CD4-positive, alpha-beta T cell (primary cell): ENCODE data around the gene NPHP1. TPM values are rescaled to one million over a fixed set of nuclear protein-coding genes. Genes with fewer than 3 reads are reported as not detected.

ENCODE experiments used
- ATAC-seq: fragments of 200-7000 bp; cut with Tn5 transposase; one replicate; pipeline ENCODE4 v1.10.0; 2022; ENCODE audit warnings: mild to moderate bottlenecking; ENCODE audit not compliant: poor library complexity
- CTCF ChIA-PET: fragments of 350-600 bp; sonication (Branson Sonifier 250); formaldehyde crosslinking; loops from one replicate; lab custom pipeline; 2021; ENCODE audit warnings: antibody characterized with exemption, inconsistent platforms; lab: Charles Lee
- POLR2A ChIA-PET: fragments of 350-600 bp; sonication (Branson Sonifier 250); formaldehyde crosslinking; loops from one replicate; lab custom pipeline; 2021; ENCODE audit warnings: antibody characterized with exemption, inconsistent platforms; lab: Charles Lee
- DNase-seq, 14 experiments: peaks; one replicate each; pipeline ENCODE4 v3.0.0-alpha.2; 2013 to 2020; ENCODE audit warnings: mixed read lengths in 2 of 14
- H3K27ac ChIP-seq, 2 donors: one replicate each; pipeline versions ENCODE4 v1.5.1 to v1.7.0; 2013; ENCODE audit warnings: low read length in 2 of 2, low read depth in 1 of 2, mild to moderate bottlenecking in 1 of 2
- H3K27me3 ChIP-seq, 2 experiments: 1 replicate in 1 of 2; 2 replicates in 1 of 2; pipeline versions ENCODE4 v1.6.1 to v1.7.0; 2013; ENCODE audit warnings: low read length in 2 of 2, control low read depth in 1 of 2, mild to moderate bottlenecking in 1 of 2, moderate library complexity in 1 of 2; ENCODE audit not compliant: insufficient read depth in 2 of 2, control insufficient read depth in 1 of 2
- H3K36me3 ChIP-seq: one replicate; pipeline ENCODE4 v1.6.1; 2013; ENCODE audit warnings: low read length, control low read depth; ENCODE audit not compliant: insufficient read depth
- H3K4me1 ChIP-seq: one replicate; pipeline ENCODE4 v1.6.1; 2013; ENCODE audit warnings: low read length, control low read depth; ENCODE audit not compliant: insufficient read depth
- H3K4me3 ChIP-seq: one replicate; pipeline ENCODE4 v1.5.1; 2013; ENCODE audit warnings: mild to moderate bottlenecking, low read length, moderate library complexity
- H3K9me3 ChIP-seq, 2 experiments: 1 replicate in 1 of 2; 2 replicates in 1 of 2; pipeline versions ENCODE4 v1.6.1 to v1.7.0; 2013; ENCODE audit warnings: low read length in 2 of 2, mild to moderate bottlenecking in 2 of 2, control low read depth in 1 of 2, moderate library complexity in 1 of 2; ENCODE audit not compliant: control insufficient read depth in 1 of 2, insufficient read depth in 1 of 2
- H3K27ac Mint-ChIP-seq: one replicate; pipeline ENCODE4 v1.8.0; 2020; ENCODE audit warnings: mixed read lengths
- H3K27me3 Mint-ChIP-seq: one replicate; pipeline ENCODE4 v1.8.0; 2021; ENCODE audit warnings: mixed read lengths
- H3K36me3 Mint-ChIP-seq: one replicate; pipeline ENCODE4 v1.8.0; 2021; ENCODE audit warnings: low read depth, mixed read lengths
- H3K4me1 Mint-ChIP-seq: one replicate; pipeline ENCODE4 v1.8.0; 2021; ENCODE audit warnings: low read depth, mixed read lengths
- H3K4me3 Mint-ChIP-seq: one replicate; pipeline ENCODE4 v1.8.0; 2020; ENCODE audit warnings: mild to moderate bottlenecking, mixed read lengths
- H3K9me3 Mint-ChIP-seq: one replicate; pipeline ENCODE4 v1.8.0; 2020; ENCODE audit warnings: mixed read lengths
- intact Hi-C, 2 experiments: fragments of 100-400 bp; cut with DNase I in 1 of 2; cut with micrococcal nuclease in 1 of 2; formaldehyde crosslinking; loops; one replicate each; pipeline versions ENCODE4 v1.15.1 to v1.9.0; 2023 to 2025; cut with DNase I, micrococcal nuclease
- total RNA-seq, 174 experiments: library from RNA in 2 of 174; stranded (reverse) in 2 of 174; gene quantifications; one replicate each; pipeline ENCODE4 v1.2.3 and lab custom pipeline; 2021 to 2026
- TF ChIP-seq, protein P1 (sequence below): fragments of 200-600 bp; IDR thresholded peaks from one replicate; pipeline ENCODE4 v1.8.0; 2022; ENCODE audit warnings: antibody characterized with exemption, mild to moderate bottlenecking

Gene NPHP1
- total RNA-seq, 2 experiments from 2014 or later = 0.33 to 0.98 TPM

DNA sequence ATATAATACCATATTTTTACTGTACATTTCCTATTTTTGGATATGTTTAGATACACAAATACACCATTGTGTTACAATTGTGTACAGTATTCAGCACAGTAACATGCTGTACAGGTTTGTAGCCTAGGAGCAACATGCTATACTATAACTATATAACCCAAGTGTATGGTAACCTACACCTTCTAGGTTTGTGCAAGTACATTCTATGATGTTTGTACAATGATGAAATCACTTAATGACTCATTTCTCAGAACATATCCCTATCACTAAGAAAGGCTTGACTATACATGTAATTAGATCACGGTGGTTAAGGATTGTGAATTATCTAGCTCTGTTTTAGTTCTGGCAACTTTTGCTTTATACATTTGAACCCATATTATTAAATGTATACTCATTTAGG lies 31.3 kb downstream of the NPHP1 start:
- Mint-ChIP-seq H3K9me3 (no peaks in the 10 kb centered on the region), H3K4me1 (peaks cover 5% of the 10 kb centered on the region), H3K27me3 (no peaks in the 10 kb centered on the region), H3K27ac (no peak overlapping the region), H3K4me3 (no peak overlapping the region), H3K36me3 (no peaks in the 10 kb centered on the region)
- Histone ChIP-seq H3K27me3 (no peaks in the 10 kb centered on the region), H3K4me3 (no peak overlapping the region), H3K9me3 (no peaks in the 10 kb centered on the region), H3K4me1 (no peaks in the 10 kb centered on the region), H3K36me3 (no peaks in the 10 kb centered on the region), H3K27ac (no peak overlapping the region)
- intact Hi-C loops = no loop called here
- DNase-seq (no peak), ATAC-seq (no peak)
- CTCF ChIA-PET = no interaction called here
- TF ChIP-seq, protein P1, sequence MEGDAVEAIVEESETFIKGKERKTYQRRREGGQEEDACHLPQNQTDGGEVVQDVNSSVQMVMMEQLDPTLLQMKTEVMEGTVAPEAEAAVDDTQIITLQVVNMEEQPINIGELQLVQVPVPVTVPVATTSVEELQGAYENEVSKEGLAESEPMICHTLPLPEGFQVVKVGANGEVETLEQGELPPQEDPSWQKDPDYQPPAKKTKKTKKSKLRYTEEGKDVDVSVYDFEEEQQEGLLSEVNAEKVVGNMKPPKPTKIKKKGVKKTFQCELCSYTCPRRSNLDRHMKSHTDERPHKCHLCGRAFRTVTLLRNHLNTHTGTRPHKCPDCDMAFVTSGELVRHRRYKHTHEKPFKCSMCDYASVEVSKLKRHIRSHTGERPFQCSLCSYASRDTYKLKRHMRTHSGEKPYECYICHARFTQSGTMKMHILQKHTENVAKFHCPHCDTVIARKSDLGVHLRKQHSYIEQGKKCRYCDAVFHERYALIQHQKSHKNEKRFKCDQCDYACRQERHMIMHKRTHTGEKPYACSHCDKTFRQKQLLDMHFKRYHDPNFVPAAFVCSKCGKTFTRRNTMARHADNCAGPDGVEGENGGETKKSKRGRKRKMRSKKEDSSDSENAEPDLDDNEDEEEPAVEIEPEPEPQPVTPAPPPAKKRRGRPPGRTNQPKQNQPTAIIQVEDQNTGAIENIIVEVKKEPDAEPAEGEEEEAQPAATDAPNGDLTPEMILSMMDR = no peak
- POLR2A ChIA-PET = no interaction called here

DNA sequence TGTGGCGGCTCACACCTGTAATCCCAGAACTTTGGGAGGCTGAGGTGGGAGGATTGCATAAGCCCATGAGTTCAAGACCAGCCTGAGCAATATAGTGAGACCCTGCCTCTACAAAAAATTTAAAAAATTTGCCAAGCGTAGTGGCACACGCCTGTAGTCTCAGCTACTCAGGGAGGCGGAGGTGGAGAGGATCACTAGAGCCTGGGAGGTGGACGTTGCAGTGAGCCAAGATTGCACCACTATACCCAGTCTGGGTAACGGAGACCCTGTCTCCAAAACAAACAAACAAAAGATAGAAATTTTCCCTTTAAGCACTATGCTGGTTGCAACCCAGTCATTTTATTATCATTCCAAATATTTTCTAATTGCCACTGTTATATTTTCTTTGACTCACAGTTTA lies 32.3 kb downstream of the NPHP1 start:
- no peaks in the 10 kb centered on the region for H3K9me3 ChIP-seq
- no peak for ATAC-seq
- Mint-ChIP-seq H3K36me3 (no peaks in the 10 kb centered on the region), H3K27me3 (no peaks in the 10 kb centered on the region), H3K4me3 (no peak overlapping the region), H3K27ac (no peak overlapping the region), H3K9me3 (no peaks in the 10 kb centered on the region), H3K4me1 (peaks cover 5% of the 10 kb centered on the region)
- ChIA-PET CTCF (no interaction called here), POLR2A (no interaction called here)
- H3K4me3 ChIP-seq = no peak overlapping the region
- H3K27me3 ChIP-seq = no peaks in the 10 kb centered on the region
- no peaks in the 10 kb centered on the region for H3K36me3 ChIP-seq
- no peak for DNase-seq
- no peaks in the 10 kb centered on the region for H3K4me1 ChIP-seq
- TF ChIP-seq, protein P1 = no peak
- H3K27ac ChIP-seq = no peak overlapping the region
- intact Hi-C loops = no loop called here

DNA sequence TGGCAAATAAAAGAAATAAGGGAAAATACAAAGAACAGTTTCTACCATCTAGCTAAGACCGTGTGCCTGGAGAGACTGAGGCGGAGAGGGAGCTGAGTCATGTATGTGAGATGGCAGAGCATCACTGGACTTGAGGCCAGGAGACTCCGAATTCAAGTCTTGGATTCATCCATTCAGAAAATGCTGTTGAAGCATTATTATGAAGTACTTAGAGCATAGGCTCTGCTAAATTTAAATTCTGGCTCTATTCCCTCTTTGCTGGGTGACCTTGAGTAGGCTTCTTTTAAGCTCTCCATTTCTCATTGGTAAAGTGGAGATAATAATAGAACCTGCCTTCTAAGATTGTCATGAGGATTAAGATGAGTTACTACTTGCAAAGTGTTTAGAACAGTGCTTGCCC lies 34.7 kb downstream of the NPHP1 start:
- Histone ChIP-seq H3K9me3 (no peaks in the 10 kb centered on the region), H3K4me1 (no peaks in the 10 kb centered on the region), H3K27me3 (no peaks in the 10 kb centered on the region), H3K36me3 (no peaks in the 10 kb centered on the region), H3K4me3 (no peak overlapping the region), H3K27ac (no peak overlapping the region)
- ChIA-PET POLR2A (no interaction called here), CTCF (no interaction called here)
- no peaks in the 10 kb centered on the region for H3K27me3 Mint-ChIP-seq
- intact Hi-C loops = no loop called here
- no peaks in the 10 kb centered on the region for H3K36me3 Mint-ChIP-seq
- no peak overlapping the region for H3K4me3 Mint-ChIP-seq
- peaks cover 5% of the 10 kb centered on the region for H3K4me1 Mint-ChIP-seq
- H3K27ac Mint-ChIP-seq = no peak overlapping the region
- H3K9me3 Mint-ChIP-seq = no peaks in the 10 kb centered on the region
- ATAC-seq (no peak), DNase-seq (no peak)
- TF ChIP-seq, protein P1 = no peak
